Activated naive CD4-positive, alpha-beta T cell treated with anti-CD3 and anti-CD28 coated beads, Interleukin-2, amount 10 ng/mL, durations not matched to agents 7 days and 5 days (primary cell): ENCODE data around the gene ZNF101.
"Not testable (repeated sequence)": the region's sequence is repeated elsewhere in the genome, so short reads cannot be mapped to it uniquely, and the experiment has no call there.

Experiments used
- CTCF ChIA-PET: fragments of 350-600 bp; sonication (Branson Sonifier 250); formaldehyde crosslinking; loops from one replicate; lab custom pipeline; 2021; ENCODE audit warnings: antibody characterized with exemption; lab: Charles Lee
- DNase-seq: peaks from one replicate; pipeline ENCODE4 v3.0.0-alpha.2; 2020
- H3K27ac Mint-ChIP-seq: one replicate; pipeline ENCODE4 v1.8.0; 2021; ENCODE audit warnings: mild to moderate bottlenecking, moderate library complexity, mixed read lengths
- H3K27me3 Mint-ChIP-seq: one replicate; pipeline ENCODE4 v1.8.0; 2021; ENCODE audit warnings: mild to moderate bottlenecking, mixed read lengths
- H3K36me3 Mint-ChIP-seq: one replicate; pipeline ENCODE4 v1.8.0; 2021; ENCODE audit warnings: mixed read lengths
- H3K4me1 Mint-ChIP-seq: one replicate; pipeline ENCODE4 v1.8.0; 2021; ENCODE audit warnings: mixed read lengths
- H3K4me3 Mint-ChIP-seq: one replicate; pipeline ENCODE4 v1.8.0; 2021; ENCODE audit warnings: mild to moderate bottlenecking, moderate library complexity, mixed read lengths
- H3K9me3 Mint-ChIP-seq: one replicate; pipeline ENCODE4 v1.8.0; 2021; ENCODE audit warnings: mixed read lengths

ZNF101 gene

DNA sequence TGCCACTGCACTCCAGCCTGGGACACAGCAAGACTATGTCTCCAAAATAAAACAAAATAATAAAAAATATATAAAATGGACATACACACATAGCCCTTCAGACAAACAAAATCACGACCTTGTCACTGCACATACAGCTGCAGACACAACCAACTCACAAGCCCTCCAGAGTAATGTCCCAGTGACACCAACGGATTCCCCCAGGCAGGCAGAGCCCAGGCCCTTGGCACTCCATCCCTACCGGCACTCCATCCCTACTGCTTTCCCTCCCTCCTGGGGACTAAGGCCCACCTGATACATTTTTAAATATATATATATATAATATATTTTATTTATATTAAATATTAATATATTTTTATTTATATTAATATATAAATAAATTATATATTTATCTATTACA, 18.5 kb downstream of the ZNF101 start:
- H3K27ac Mint-ChIP-seq: no peak overlapping the region
- peaks cover 63% of the 10 kb centered on the region for H3K36me3 Mint-ChIP-seq
- H3K27me3 Mint-ChIP-seq: no peaks in the 10 kb centered on the region
- no peak overlapping the region for H3K4me3 Mint-ChIP-seq
- CTCF ChIA-PET: no interaction called here
- H3K9me3 Mint-ChIP-seq: peaks cover 38% of the 10 kb centered on the region
- H3K4me1 Mint-ChIP-seq: no peaks in the 10 kb centered on the region
- no peak for DNase-seq

DNA sequence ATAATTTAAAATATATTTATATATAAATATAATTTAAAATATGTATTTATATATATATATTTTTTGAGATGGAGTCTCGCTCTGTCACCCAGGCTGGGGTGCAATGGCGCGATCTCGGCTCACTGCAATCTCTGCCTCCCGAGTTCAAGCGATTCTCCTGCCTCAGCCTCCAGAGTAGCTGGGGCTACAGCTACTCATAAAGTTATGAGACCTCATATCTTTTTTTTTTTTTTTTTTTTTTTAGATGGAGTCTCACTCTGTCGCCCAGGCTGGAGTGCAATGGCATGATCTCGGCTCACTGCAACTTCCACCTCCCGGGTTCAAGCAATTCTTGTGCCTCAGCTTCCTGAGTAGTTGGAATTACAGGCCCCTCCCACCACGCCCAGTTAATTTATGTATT, 20.4 kb downstream of the ZNF101 start:
- H3K4me1 Mint-ChIP-seq, CTCF ChIA-PET, H3K27ac Mint-ChIP-seq, H3K27me3 Mint-ChIP-seq, H3K4me3 Mint-ChIP-seq: not testable (repeated sequence)
- DNase-seq: peak; percentile 39
- H3K36me3 Mint-ChIP-seq: peaks cover 47% of the 10 kb centered on the region
- peaks cover 29% of the 10 kb centered on the region for H3K9me3 Mint-ChIP-seq

- H3K27ac Mint-ChIP-seq: no peak overlapping the region
- no peak overlapping the region for H3K4me3 Mint-ChIP-seq
Observed at GRCh38 chr19:19691683-19692082, 23.0 kb downstream of the ZNF101 start.

DNA sequence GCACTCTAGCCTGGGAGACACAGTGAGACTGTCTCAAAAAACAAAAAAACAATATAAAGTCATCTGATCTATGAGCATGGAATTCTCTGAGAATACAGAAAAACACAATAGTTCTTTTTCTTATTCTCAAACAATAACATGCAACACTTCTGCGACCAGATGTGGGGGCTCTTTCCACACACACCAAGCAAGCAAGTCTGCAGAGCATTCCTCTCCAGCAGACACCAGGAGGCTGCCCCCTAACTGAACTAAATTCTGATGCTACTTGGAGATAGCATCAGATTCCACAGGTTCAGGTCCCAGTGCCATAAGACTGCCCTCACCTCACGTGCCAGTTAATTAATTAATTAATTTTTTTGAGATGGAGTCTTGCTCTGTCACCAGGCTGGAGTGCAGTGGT, 27.7 kb downstream of the ZNF101 start:
- Mint-ChIP-seq H3K4me3 (no peak overlapping the region), H3K9me3 (peaks cover 43% of the 10 kb centered on the region), H3K27me3 (no peaks in the 10 kb centered on the region), H3K27ac (no peak overlapping the region), H3K4me1 (no peaks in the 10 kb centered on the region), H3K36me3 (peaks cover 18% of the 10 kb centered on the region)
- CTCF ChIA-PET: no interaction called here
- no peak for DNase-seq

More at GRCh38 chr19:19691683-19692082, 23.0 kb downstream of the ZNF101 start:
- Mint-ChIP-seq H3K9me3 (peaks cover 26% of the 10 kb centered on the region), H3K27me3 (no peaks in the 10 kb centered on the region), H3K36me3 (peaks cover 29% of the 10 kb centered on the region), H3K4me1 (no peaks in the 10 kb centered on the region)
- no peak for DNase-seq
- CTCF ChIA-PET: no interaction called here

- peaks cover 45% of the 10 kb centered on the region for H3K9me3 Mint-ChIP-seq
Observed at GRCh38 chr19:19697589-19697988, 28.9 kb downstream of the ZNF101 start.

DNA sequence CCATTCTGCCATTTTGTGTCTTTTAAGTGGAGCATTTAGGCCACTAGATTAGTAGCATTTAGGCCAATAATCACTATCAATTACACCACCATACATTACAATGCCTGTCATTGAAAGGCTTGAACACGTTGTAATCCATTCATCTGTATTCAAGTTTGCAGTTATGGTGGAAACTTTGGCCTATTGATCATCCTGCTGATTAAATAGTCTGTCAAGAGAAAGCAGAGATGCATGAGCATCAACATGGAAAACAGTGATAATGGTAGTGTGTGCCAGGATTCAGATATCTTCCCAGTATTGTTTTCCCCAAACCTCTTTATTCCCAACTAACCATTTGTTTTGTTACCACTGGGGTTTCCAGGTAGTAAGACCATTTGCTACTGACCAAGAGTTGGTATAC, 31.9 kb downstream of the ZNF101 start:
- Mint-ChIP-seq H3K9me3 (peaks cover 58% of the 10 kb centered on the region), H3K36me3 (peaks cover 28% of the 10 kb centered on the region)
- DNase-seq, CTCF ChIA-PET, H3K4me3 Mint-ChIP-seq, H3K27ac Mint-ChIP-seq, H3K4me1 Mint-ChIP-seq, H3K27me3 Mint-ChIP-seq: not testable (repeated sequence)

More at GRCh38 chr19:19697589-19697988, 28.9 kb downstream of the ZNF101 start:
- DNase-seq: no peak
- H3K27ac Mint-ChIP-seq: no peak overlapping the region
- peaks cover 18% of the 10 kb centered on the region for H3K36me3 Mint-ChIP-seq
- no peaks in the 10 kb centered on the region for H3K27me3 Mint-ChIP-seq
- no peak overlapping the region for H3K4me3 Mint-ChIP-seq
- CTCF ChIA-PET: interaction anchor here (1.2 kb wide), 1 partner anchor 11 kb away, joined by 3 read pairs; no protein-coding TSS in a partner anchor
- H3K4me1 Mint-ChIP-seq: no peaks in the 10 kb centered on the region

GRCh38 chr19:19704836-19705235, 36.2 kb downstream of the ZNF101 start:
- H3K4me1 Mint-ChIP-seq: no peaks in the 10 kb centered on the region
- CTCF ChIA-PET: interaction anchor here (0.5 kb wide), 1 partner anchor 185 kb away, joined by 3 read pairs; no protein-coding TSS in a partner anchor
- DNase-seq: no peak
- H3K27me3 Mint-ChIP-seq: no peaks in the 10 kb centered on the region
- H3K4me3 Mint-ChIP-seq: no peak overlapping the region
- peaks cover 57% of the 10 kb centered on the region for H3K36me3 Mint-ChIP-seq
- H3K9me3 Mint-ChIP-seq: peaks cover 70% of the 10 kb centered on the region
- H3K27ac Mint-ChIP-seq: no peak overlapping the region

DNA sequence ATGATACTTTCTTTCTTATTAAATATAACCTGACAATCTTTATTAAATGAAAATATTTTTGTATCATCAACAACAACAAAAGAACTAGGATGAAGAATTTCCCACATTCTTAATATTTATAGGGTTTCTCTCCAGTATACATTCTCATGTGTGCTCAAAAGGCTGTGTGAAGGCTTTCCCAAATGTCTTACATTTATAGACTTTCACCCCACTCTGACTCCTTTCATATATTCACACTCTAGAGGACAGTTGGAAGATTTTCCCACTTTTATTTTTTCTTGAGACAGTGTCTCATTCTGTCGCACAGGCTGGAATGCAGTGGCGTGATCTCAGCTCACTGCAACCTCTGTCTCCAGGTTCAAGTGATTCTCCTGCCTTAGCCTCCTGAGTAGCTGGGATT, 41.9 kb downstream of the ZNF101 start:
- Mint-ChIP-seq H3K4me1 (no peaks in the 10 kb centered on the region), H3K4me3 (no peak overlapping the region), H3K9me3 (peaks cover 78% of the 10 kb centered on the region), H3K27me3 (no peaks in the 10 kb centered on the region), H3K36me3 (peaks cover 77% of the 10 kb centered on the region), H3K27ac (no peak overlapping the region)
- CTCF ChIA-PET: no interaction called here
- no peak for DNase-seq

DNA sequence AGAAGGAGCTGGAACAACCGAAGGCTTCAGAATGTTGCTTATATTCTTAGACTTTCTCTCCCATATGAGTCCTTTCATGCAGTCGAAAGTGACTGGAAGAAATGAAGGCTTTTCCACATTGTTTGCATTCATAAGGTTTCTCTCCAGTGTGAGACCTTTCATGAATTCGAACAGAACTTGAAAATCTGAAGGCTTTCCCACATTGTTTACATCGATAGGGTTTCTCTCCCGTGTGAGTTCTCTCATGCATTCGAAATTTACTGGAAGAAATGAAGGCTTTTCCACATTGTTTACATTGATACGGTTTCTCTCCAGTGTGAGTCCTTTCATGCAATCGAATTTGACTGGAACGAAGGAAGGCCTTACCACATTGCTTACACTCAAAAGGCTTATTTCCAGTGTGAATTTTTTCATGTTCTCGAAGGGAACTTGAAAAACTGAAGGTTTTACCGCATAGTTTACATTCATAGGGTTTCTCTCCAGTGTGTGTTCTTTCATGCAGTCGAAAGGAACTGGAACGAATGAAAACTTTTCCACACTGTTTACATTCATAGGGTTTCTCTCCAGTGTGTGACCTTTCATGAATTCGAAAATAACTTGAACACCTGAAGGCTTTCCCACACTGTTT, 42.8 kb downstream of the ZNF101 start:
- Mint-ChIP-seq H3K36me3 (peaks cover 78% of the 10 kb centered on the region), H3K4me3 (no peak overlapping the region), H3K4me1 (no peaks in the 10 kb centered on the region), H3K27ac (no peak overlapping the region), H3K27me3 (no peaks in the 10 kb centered on the region), H3K9me3 (peaks cover 79% of the 10 kb centered on the region)
- no peak for DNase-seq
- CTCF ChIA-PET: no interaction called here

DNA sequence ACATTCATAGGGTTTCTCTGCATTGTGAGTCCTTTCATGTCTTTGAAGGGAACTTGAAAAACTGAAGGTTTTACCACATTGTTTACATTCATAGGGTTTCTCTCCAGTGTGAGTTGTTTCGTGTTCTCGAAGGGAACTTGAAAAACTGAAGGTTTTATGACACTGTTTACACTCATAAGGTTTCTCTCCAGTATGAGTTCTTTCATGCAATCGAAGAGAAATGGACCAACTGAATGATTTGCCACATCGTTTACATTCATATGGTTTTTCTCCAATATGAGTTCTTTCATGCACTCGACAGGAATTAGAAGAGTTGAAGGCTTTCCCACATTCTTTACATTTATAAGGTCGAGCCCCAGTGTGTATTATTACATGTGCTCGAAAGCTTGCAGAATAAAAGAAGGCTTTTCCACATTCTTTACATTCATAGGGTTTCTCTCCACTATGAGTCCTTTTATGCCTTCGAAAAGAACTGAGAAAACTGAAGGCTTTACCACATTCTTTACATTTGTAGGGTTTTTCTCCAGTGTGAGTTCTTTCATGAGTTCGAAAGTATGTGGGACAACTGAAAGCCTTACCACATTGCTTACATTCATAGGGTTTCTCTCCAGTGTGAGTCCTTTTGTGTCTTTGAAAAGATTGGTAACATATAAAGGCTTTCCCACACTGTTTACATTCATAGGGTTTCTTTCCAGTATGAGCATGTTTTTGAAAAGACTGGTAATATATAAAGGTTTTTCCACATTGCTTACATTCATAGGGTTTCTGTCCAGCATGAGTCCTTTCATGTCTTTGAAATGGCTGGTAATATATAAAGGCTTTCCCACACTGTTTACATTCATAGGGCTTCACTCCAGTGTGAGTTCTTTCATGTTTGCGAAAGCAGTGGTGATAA, 43.5 kb downstream of the ZNF101 start:
- H3K4me1 Mint-ChIP-seq: no peaks in the 10 kb centered on the region
- H3K27ac Mint-ChIP-seq: no peak overlapping the region
- peaks cover 80% of the 10 kb centered on the region for H3K36me3 Mint-ChIP-seq
- H3K4me3 Mint-ChIP-seq: no peak overlapping the region
- peaks cover 80% of the 10 kb centered on the region for H3K9me3 Mint-ChIP-seq
- CTCF ChIA-PET: no interaction called here
- H3K27me3 Mint-ChIP-seq: no peaks in the 10 kb centered on the region
- no peak for DNase-seq

DNA sequence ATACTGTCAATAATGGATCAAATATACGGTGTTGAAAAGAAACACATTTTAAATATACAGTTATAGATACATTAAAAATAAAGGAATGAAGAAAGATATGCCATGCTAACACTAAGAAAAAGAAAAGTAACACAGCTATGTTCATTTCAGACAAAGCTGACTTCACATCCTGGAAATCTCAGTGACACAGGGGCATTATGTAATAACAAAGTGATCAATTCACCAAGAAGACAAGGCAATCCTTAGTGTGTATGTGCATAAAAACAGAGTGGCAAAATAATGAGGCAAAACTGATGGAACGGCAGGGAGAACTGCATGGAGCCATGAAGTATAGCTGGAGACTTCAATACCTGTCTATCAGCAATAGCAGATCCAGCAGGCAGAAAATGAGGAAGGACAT, 51.2 kb downstream of the ZNF101 start:
- no peak overlapping the region for H3K27ac Mint-ChIP-seq
- H3K27me3 Mint-ChIP-seq: no peaks in the 10 kb centered on the region
- H3K9me3 Mint-ChIP-seq: peaks cover 73% of the 10 kb centered on the region
- no peak overlapping the region for H3K4me3 Mint-ChIP-seq
- CTCF ChIA-PET: no interaction called here
- peaks cover 64% of the 10 kb centered on the region for H3K36me3 Mint-ChIP-seq
- H3K4me1 Mint-ChIP-seq: no peaks in the 10 kb centered on the region
- DNase-seq: no peak

- Mint-ChIP-seq H3K36me3 (peaks cover 53% of the 10 kb centered on the region), H3K4me1 (no peaks in the 10 kb centered on the region), H3K4me3 (no peak overlapping the region), H3K9me3 (peaks cover 71% of the 10 kb centered on the region), H3K27ac (no peak overlapping the region), H3K27me3 (no peaks in the 10 kb centered on the region)
- CTCF ChIA-PET: interaction anchor here (0.6 kb wide), 1 partner anchor 8 kb away, joined by 3 read pairs; no protein-coding TSS in a partner anchor
- no peak for DNase-seq
Observed at GRCh38 chr19:19721896-19722295, 53.3 kb downstream of the ZNF101 start.

- Mint-ChIP-seq H3K9me3 (peaks cover 31% of the 10 kb centered on the region), H3K36me3 (peaks cover 41% of the 10 kb centered on the region), H3K27me3 (no peaks in the 10 kb centered on the region), H3K27ac (peak within 1 kb of the TSS; percentile 93), H3K4me1 (peaks cover 20% of the 10 kb centered on the region), H3K4me3 (peak within 1 kb of the TSS; percentile 96)
- DNase-seq: peak; percentile 95
- CTCF ChIA-PET: interaction anchor here (1.2 kb wide), 1 partner anchor 133 kb away, joined by 3 read pairs; the partner anchor contains the start of gene ZNF253
Observed at GRCh38 chr19:19732579-19733501, 64.2 kb downstream of the ZNF101 start, which contains the start of gene ZNF14. Gene ZNF14 (minus strand): TSS chr19:19733112. CDS start chr19:19732958, 154 bp downstream.
